Astrocyte (in vitro differentiated cells and primary cell): Measurements from ENCODE around the gene COL5A2. TPM values are rescaled to one million over a fixed set of nuclear protein-coding genes. Genes with fewer than 3 reads are reported as not detected.

Source experiments
- DNase-seq: peaks from one replicate; pipeline ENCODE4 v3.0.0-alpha.2; 2010; ENCODE audit warnings: low read depth
- FAIRE-seq: peaks from 2 replicates; lab custom pipeline; 2011; peaks lifted over from hg19 to GRCh38; lab: Jason Lieb, UNC
- H2AFZ ChIP-seq: 2 replicates; pipeline ENCODE4 v1.6.0; 2012; ENCODE audit warnings: low read depth, low read length, inconsistent platforms
- H3K27ac ChIP-seq: 2 replicates; pipeline ENCODE4 v1.5.1; 2011; ENCODE audit warnings: low read depth, low read length, inconsistent platforms
- H3K27me3 ChIP-seq: 2 replicates; pipeline ENCODE4 v1.6.0; 2011; ENCODE audit warnings: low read length, inconsistent platforms; ENCODE audit not compliant: insufficient read depth
- H3K36me3 ChIP-seq: 2 replicates; pipeline ENCODE4 v1.5.1; 2011; ENCODE audit warnings: low read length, inconsistent platforms; ENCODE audit not compliant: insufficient read depth
- H3K4me1 ChIP-seq: 2 replicates; pipeline ENCODE4 v1.5.1; 2011; ENCODE audit warnings: low read length, inconsistent platforms; ENCODE audit not compliant: insufficient read depth
- H3K4me2 ChIP-seq: 2 replicates; pipeline ENCODE4 v1.6.0; 2012; ENCODE audit warnings: low read length, inconsistent platforms
- H3K4me3 ChIP-seq: 2 replicates; pipeline ENCODE4 v1.5.1; 2011; ENCODE audit warnings: low read depth, mild to moderate bottlenecking, low read length, inconsistent platforms; ENCODE audit not compliant: insufficient read depth
- H3K79me2 ChIP-seq: 2 replicates; pipeline ENCODE4 v1.6.0; 2012; ENCODE audit warnings: mild to moderate bottlenecking, low read length, inconsistent platforms; ENCODE audit not compliant: insufficient read depth
- H3K9ac ChIP-seq: 2 replicates; pipeline ENCODE4 v1.6.0; 2012; ENCODE audit warnings: mild to moderate bottlenecking, low read length, inconsistent platforms
- H3K9me3 ChIP-seq: 2 replicates; pipeline ENCODE4 v1.5.1; 2012; ENCODE audit warnings: low read depth, mild to moderate bottlenecking, low read length, inconsistent platforms; ENCODE audit not compliant: insufficient read depth
- H4K20me1 ChIP-seq: 2 replicates; pipeline ENCODE4 v1.6.0; 2012; ENCODE audit warnings: low read length, inconsistent platforms; ENCODE audit not compliant: insufficient read depth
- H3K27ac Mint-ChIP-seq: one replicate; pipeline ENCODE4 v1.8.0; 2021; ENCODE audit warnings: mild to moderate bottlenecking, mixed read lengths; ENCODE audit not compliant: unreplicated experiment
- H3K27me3 Mint-ChIP-seq: one replicate; pipeline ENCODE4 v1.8.0; 2021; ENCODE audit warnings: low read depth, mixed read lengths; ENCODE audit not compliant: unreplicated experiment
- H3K36me3 Mint-ChIP-seq: one replicate; pipeline ENCODE4 v1.8.0; 2021; ENCODE audit warnings: low read depth, mixed read lengths; ENCODE audit not compliant: unreplicated experiment
- H3K4me1 Mint-ChIP-seq: one replicate; pipeline ENCODE4 v1.8.0; 2021; ENCODE audit warnings: low read depth, mixed read lengths; ENCODE audit not compliant: unreplicated experiment
- H3K4me3 Mint-ChIP-seq: one replicate; pipeline ENCODE4 v1.8.0; 2021; ENCODE audit warnings: mild to moderate bottlenecking, moderate library complexity, mixed read lengths; ENCODE audit not compliant: unreplicated experiment
- H3K9me3 Mint-ChIP-seq: one replicate; pipeline ENCODE4 v1.8.0; 2021; ENCODE audit warnings: mild to moderate bottlenecking, mixed read lengths; ENCODE audit not compliant: unreplicated experiment
- EZH2 ChIP-seq: IDR thresholded peaks from 2 replicates; pipeline ENCODE4 v1.6.1; 2012; ENCODE audit warnings: mild to moderate bottlenecking, low read length, inconsistent platforms; ENCODE audit not compliant: insufficient read depth
- total RNA-seq: library from RNA; stranded (reverse); gene quantifications from 2 replicates; pipeline ENCODE4 v1.2.1, GENCODE V29; 2021
- TF ChIP-seq, protein P1 (sequence below): IDR thresholded peaks from 2 replicates; pipeline ENCODE4 v1.5.1; 2011; ENCODE audit warnings: low read depth, mild to moderate bottlenecking, inconsistent platforms, low read length, moderate library complexity; ENCODE audit not compliant: insufficient read depth

Gene COL5A2
- total RNA-seq, 1 donor from 2014 or later: 429 TPM

DNA sequence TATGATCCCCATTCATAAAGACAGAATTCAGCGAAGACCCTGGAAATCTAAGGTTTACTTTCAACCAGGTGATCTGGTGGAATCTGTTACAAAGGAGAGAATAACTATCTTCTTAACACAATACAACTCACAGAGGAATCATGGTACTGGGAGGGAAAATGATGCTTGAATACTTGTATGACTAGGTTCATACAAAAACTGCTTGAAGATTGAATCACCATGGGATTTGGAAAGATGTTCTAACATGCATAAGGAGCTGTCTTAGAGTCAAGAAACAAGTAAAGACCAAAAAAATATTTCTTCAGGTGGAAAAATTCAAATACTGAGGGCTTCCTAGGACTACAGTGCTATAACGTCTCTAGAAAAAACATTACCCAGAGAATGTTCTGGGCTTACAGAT is 32.2 kb downstream of the COL5A2 start:
- peaks cover 99% of the 10 kb centered on the region for H3K79me2 ChIP-seq
- H3K4me1 Mint-ChIP-seq: peaks cover 45% of the 10 kb centered on the region

DNA sequence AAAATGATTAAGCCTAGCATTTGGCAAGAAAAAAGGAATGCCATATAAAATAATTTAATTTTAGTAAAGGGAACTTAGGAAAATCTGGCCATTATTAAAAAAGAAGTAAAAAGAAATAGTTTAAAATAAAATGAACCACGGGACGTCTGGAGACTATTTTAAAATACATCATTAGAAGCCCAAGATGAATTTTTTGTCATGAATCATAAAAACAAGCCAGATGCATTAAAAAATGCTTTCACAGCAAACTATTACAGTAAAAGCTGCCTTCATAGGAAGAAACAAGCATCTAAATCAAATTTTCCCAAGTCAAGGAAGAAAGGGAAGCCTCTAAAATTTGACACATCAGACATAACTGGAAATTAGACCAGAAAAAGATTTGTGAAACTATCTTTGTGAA is 33.0 kb downstream of the COL5A2 start:
- no peak overlapping the region for H3K4me3 Mint-ChIP-seq
- no peaks in the 10 kb centered on the region for H3K9me3 Mint-ChIP-seq
- Histone ChIP-seq H3K4me3 (no peak overlapping the region), H3K9ac (no peak overlapping the region), H3K27ac (no peak overlapping the region), H3K9me3 (no peaks in the 10 kb centered on the region), H3K79me2 (peaks cover 99% of the 10 kb centered on the region), H3K4me1 (peaks cover 6% of the 10 kb centered on the region), H3K36me3 (peaks cover 3% of the 10 kb centered on the region), H2AFZ (no peak overlapping the region), H3K4me2 (no peak overlapping the region), H3K27me3 (no peaks in the 10 kb centered on the region), H4K20me1 (peaks cover 53% of the 10 kb centered on the region)
- DNase-seq (no peak), FAIRE-seq (no peak)
- TF ChIP-seq, protein P1, sequence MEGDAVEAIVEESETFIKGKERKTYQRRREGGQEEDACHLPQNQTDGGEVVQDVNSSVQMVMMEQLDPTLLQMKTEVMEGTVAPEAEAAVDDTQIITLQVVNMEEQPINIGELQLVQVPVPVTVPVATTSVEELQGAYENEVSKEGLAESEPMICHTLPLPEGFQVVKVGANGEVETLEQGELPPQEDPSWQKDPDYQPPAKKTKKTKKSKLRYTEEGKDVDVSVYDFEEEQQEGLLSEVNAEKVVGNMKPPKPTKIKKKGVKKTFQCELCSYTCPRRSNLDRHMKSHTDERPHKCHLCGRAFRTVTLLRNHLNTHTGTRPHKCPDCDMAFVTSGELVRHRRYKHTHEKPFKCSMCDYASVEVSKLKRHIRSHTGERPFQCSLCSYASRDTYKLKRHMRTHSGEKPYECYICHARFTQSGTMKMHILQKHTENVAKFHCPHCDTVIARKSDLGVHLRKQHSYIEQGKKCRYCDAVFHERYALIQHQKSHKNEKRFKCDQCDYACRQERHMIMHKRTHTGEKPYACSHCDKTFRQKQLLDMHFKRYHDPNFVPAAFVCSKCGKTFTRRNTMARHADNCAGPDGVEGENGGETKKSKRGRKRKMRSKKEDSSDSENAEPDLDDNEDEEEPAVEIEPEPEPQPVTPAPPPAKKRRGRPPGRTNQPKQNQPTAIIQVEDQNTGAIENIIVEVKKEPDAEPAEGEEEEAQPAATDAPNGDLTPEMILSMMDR: no peak
- no peak for TF ChIP-seq EZH2
- no peak overlapping the region for H3K27ac Mint-ChIP-seq
- peaks cover 40% of the 10 kb centered on the region for H3K4me1 Mint-ChIP-seq
- H3K27me3 Mint-ChIP-seq: no peaks in the 10 kb centered on the region
- peaks cover 3% of the 10 kb centered on the region for H3K36me3 Mint-ChIP-seq

More for the DNA sequence above, 32.2 kb downstream of the COL5A2 start:
- Histone ChIP-seq H4K20me1 (peaks cover 57% of the 10 kb centered on the region), H3K4me3 (no peak overlapping the region), H3K36me3 (peaks cover 5% of the 10 kb centered on the region), H3K27me3 (no peaks in the 10 kb centered on the region), H3K27ac (no peak overlapping the region), H3K9me3 (no peaks in the 10 kb centered on the region), H2AFZ (no peak overlapping the region), H3K4me1 (peaks cover 6% of the 10 kb centered on the region), H3K9ac (no peak overlapping the region), H3K4me2 (no peak overlapping the region)
- Mint-ChIP-seq H3K27me3 (no peaks in the 10 kb centered on the region), H3K27ac (no peak overlapping the region), H3K9me3 (no peaks in the 10 kb centered on the region), H3K36me3 (peaks cover 3% of the 10 kb centered on the region), H3K4me3 (no peak overlapping the region)
- TF ChIP-seq, protein P1: no peak
- TF ChIP-seq EZH2: no peak
- FAIRE-seq (peak; percentile 65), DNase-seq (no peak)

DNA sequence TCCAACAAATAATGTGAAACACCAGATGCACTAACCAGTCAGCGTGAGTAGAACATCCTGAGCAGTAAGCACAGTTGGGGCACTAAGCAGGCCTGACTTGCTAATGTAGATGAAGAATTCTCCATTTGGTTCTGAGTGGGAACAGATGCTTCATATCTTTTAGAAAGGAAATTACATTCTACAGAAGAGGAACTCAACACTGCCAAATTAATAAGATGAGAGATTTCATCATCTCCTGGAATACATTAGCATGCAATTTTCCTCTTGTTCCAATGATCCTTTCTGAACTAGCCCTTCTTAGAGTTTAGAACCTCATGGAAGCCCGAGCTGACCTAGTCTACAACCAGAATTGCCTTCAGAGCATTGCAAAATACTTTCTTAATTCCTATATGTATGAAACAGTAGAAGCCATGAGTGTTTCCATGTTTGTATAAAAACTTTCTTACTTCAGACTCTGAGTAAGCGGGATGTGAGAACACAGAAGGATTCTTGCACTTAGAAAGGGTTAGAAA is 34.8 kb downstream of the COL5A2 start:
- peaks cover 99% of the 10 kb centered on the region for H3K79me2 ChIP-seq
- H3K4me1 ChIP-seq: peaks cover under 1% of the 10 kb centered on the region
- no peak overlapping the region for H3K4me3 ChIP-seq
- FAIRE-seq (no peak), DNase-seq (peak; percentile 46)
- Mint-ChIP-seq H3K4me1 (peaks cover 30% of the 10 kb centered on the region), H3K9me3 (no peaks in the 10 kb centered on the region), H3K27ac (no peak overlapping the region), H3K36me3 (peaks cover 3% of the 10 kb centered on the region), H3K4me3 (no peak overlapping the region), H3K27me3 (no peaks in the 10 kb centered on the region)
- H3K27ac ChIP-seq: no peak overlapping the region
- H2AFZ ChIP-seq: no peak overlapping the region
- peaks cover 50% of the 10 kb centered on the region for H4K20me1 ChIP-seq
- no peaks in the 10 kb centered on the region for H3K27me3 ChIP-seq
- no peak overlapping the region for H3K9ac ChIP-seq
- TF ChIP-seq EZH2: no peak
- TF ChIP-seq, protein P1: no peak
- H3K36me3 ChIP-seq: no peaks in the 10 kb centered on the region
- no peak overlapping the region for H3K4me2 ChIP-seq
- no peaks in the 10 kb centered on the region for H3K9me3 ChIP-seq
